Renal pelvis (tissue), 4 donors: ENCODE results near the gene KLHL2. TPM values are rescaled to one million over a fixed set of nuclear protein-coding genes. Genes with fewer than 3 reads are reported as not detected.
"Not testable (repeated sequence)": the region's sequence is repeated elsewhere in the genome, so short reads cannot be mapped to it uniquely, and the experiment has no call there.

ENCODE experiments used
- DNase-seq: peaks from one replicate; pipeline ENCODE4 v3.0.0-alpha.2; 2013
- polyA plus RNA-seq, 3 donors: library from polyadenylated mRNA; unstranded; fragments of 120-200 nt; gene quantifications; one replicate each; pipeline ENCODE4 v1.2.1, GENCODE V29; 2013; ENCODE audit not compliant: insufficient read length in 3 of 3

KLHL2 gene
- polyA plus RNA-seq, 3 donors, result 16.4 to 24.6 (median 21.6) TPM

GRCh38 chr4:165286619-165287340 lies 79.4 kb downstream of the KLHL2 start:
- DNase-seq, result not testable (repeated sequence)

- DNase-seq, result no peak
Measured at GRCh38 chr4:165288226-165288625, 80.9 kb downstream of the KLHL2 start.

GRCh38 chr4:165288639-165289422 lies 81.5 kb downstream of the KLHL2 start:
- no peak for DNase-seq

- DNase-seq, result no peak
Measured at GRCh38 chr4:165289423-165289785, 82.0 kb downstream of the KLHL2 start.

- DNase-seq, result peak; percentile 12
Measured at GRCh38 chr4:165293061-165293460, 85.7 kb downstream of the KLHL2 start.

GRCh38 chr4:165293927-165294649 lies 86.7 kb downstream of the KLHL2 start:
- DNase-seq, result no peak

GRCh38 chr4:165294907-165295306 lies 87.5 kb downstream of the KLHL2 start:
- DNase-seq, result peak; percentile 19

GRCh38 chr4:165297626-165298025 lies 90.3 kb downstream of the KLHL2 start:
- no peak for DNase-seq

- no peak for DNase-seq
Measured at GRCh38 chr4:165299399-165300060, 92.2 kb downstream of the KLHL2 start.

- DNase-seq, result no peak
Measured at GRCh38 chr4:165301833-165302232, 94.5 kb downstream of the KLHL2 start.

- DNase-seq, result no peak
Measured at GRCh38 chr4:165302658-165303057, 95.3 kb downstream of the KLHL2 start.

- DNase-seq, result no peak
Measured at GRCh38 chr4:165308166-165308565, 100.8 kb downstream of the KLHL2 start.

- DNase-seq, result no peak
Measured at GRCh38 chr4:165308606-165309005, 101.2 kb downstream of the KLHL2 start.

GRCh38 chr4:165309456-165309855 lies 102.1 kb downstream of the KLHL2 start:
- DNase-seq, result no peak

GRCh38 chr4:165312506-165312905 lies 105.1 kb downstream of the KLHL2 start:
- DNase-seq, result no peak

- DNase-seq, result no peak
Measured at GRCh38 chr4:165319030-165319429, 111.7 kb downstream of the KLHL2 start.

GRCh38 chr4:165319509-165319908 lies 112.1 kb downstream of the KLHL2 start:
- DNase-seq, result no peak

- no peak for DNase-seq
Measured at GRCh38 chr4:165324236-165324917, 117.0 kb downstream of the KLHL2 start.

- DNase-seq, result no peak
Measured at GRCh38 chr4:165324918-165325304, 117.5 kb downstream of the KLHL2 start.

GRCh38 chr4:165325732-165326512 lies 118.6 kb downstream of the KLHL2 start:
- no peak for DNase-seq

GRCh38 chr4:165326831-165327210 lies 119.5 kb downstream of the KLHL2 start:
- no peak for DNase-seq
